Panc1 (cell line): Measurements from ENCODE around the gene SAMD4B.

Experiments
- CTCF ChIP-seq: fragments of 450-650 bp; IDR thresholded peaks from 2 replicates; pipeline ENCODE4 v1.5.1; 2017; ENCODE audit warnings: mild to moderate bottlenecking
- POLR2AphosphoS5 ChIP-seq: IDR thresholded peaks from 2 replicates; pipeline ENCODE4 v1.6.1; 2012; ENCODE audit warnings: mild to moderate bottlenecking, low read depth, low read length, moderate library complexity
- REST ChIP-seq, 2 experiments: IDR thresholded peaks; 2 replicates each; pipeline ENCODE4 v1.6.1; 2011 to 2012; ENCODE audit warnings: low read depth in 2 of 2, control low read depth in 1 of 2, low read length in 1 of 2, mild to moderate bottlenecking in 1 of 2, moderate library complexity in 1 of 2; ENCODE audit not compliant: insufficient read depth in 1 of 2
- SIN3A ChIP-seq: IDR thresholded peaks from 2 replicates; pipeline ENCODE4 v1.6.1; 2012; ENCODE audit warnings: low read depth, mild to moderate bottlenecking, low read length, moderate library complexity, borderline replicate concordance; ENCODE audit not compliant: insufficient read depth
- TCF7L2 ChIP-seq: IDR thresholded peaks from 2 replicates; pipeline ENCODE4 v1.6.1; 2011; ENCODE audit warnings: mild to moderate bottlenecking, low read depth, low read length, inconsistent platforms

- no peak for TF ChIP-seq CTCF
- no peak for TF ChIP-seq TCF7L2
- TF ChIP-seq POLR2AphosphoS5 = no peak
- TF ChIP-seq SIN3A = no peak
- no peak for TF ChIP-seq REST (IDR thresholded peaks at IDR 0.05; ENCODE audit: insufficient read depth in 1 of 2, low read depth in 2 of 2, low read length in 1 of 2)
Observed at GRCh38 chr19:39379865-39380396, 37.7 kb downstream of the SAMD4B start.
